T-helper 2 cell treated with Interferon-gamma antibody and Interleukin-4, amounts not matched to agents 5 μg/mL and 100 μg/mL, for 36 hours (primary cell): ENCODE measurements around the gene VGLL4.
"Not testable (repeated sequence)": the region's sequence is repeated elsewhere in the genome, so short reads cannot be mapped to it uniquely, and the experiment has no call there.

Experiments
- DNase-seq: peaks from one replicate; pipeline ENCODE4 v3.0.0; 2021; ENCODE audit warnings: low spot score
- H3K27ac Mint-ChIP-seq: one replicate; pipeline ENCODE4 v1.8.0; 2021; ENCODE audit warnings: mild to moderate bottlenecking, mixed read lengths
- H3K27me3 Mint-ChIP-seq: one replicate; pipeline ENCODE4 v1.8.0; 2021; ENCODE audit warnings: low read depth, mixed read lengths
- H3K36me3 Mint-ChIP-seq: one replicate; pipeline ENCODE4 v1.8.0; 2021; ENCODE audit warnings: low read depth, mixed read lengths
- H3K4me1 Mint-ChIP-seq: one replicate; pipeline ENCODE4 v1.8.0; 2021; ENCODE audit warnings: low read depth, mixed read lengths
- H3K4me3 Mint-ChIP-seq: one replicate; pipeline ENCODE4 v1.8.0; 2022; ENCODE audit warnings: mild to moderate bottlenecking, moderate library complexity, mixed read lengths
- H3K9me3 Mint-ChIP-seq: one replicate; pipeline ENCODE4 v1.8.0; 2021; ENCODE audit warnings: mixed read lengths

VGLL4 gene

DNA sequence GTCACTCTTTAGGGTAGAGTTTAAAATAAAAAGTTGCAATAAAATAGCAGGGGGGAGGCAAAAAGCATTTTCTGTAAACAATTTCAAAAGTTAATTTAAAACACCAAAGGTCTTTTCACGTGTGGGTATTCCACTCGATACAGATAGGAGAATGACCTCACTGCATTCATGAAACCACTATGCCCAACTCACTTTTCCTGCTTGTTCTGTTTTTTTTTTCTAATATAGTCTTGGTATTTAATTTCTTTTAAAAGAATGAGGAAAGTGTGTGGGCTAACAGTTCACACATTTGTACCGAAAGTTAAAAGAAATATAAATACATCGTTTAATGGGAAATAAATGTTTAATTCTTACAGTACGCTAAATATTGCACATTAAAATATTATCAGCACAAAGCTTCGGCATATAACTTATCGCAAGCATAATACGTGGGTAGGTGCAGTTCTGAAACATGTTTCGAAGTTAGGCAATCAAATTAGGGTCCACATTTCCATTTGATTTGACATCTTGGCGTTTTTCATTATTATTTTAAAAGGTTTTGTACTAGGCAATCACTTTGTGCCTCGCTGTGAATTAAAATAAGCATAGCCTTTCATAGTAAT, 41.4 kb downstream of the VGLL4 start:
- peaks cover 24% of the 10 kb centered on the region for H3K4me1 Mint-ChIP-seq
- H3K4me3 Mint-ChIP-seq, result no peak overlapping the region
- H3K36me3 Mint-ChIP-seq, result peaks cover 56% of the 10 kb centered on the region
- no peaks in the 10 kb centered on the region for H3K27me3 Mint-ChIP-seq
- H3K27ac Mint-ChIP-seq, result no peak overlapping the region
- peaks cover 9% of the 10 kb centered on the region for H3K9me3 Mint-ChIP-seq
- no peak for DNase-seq

DNA sequence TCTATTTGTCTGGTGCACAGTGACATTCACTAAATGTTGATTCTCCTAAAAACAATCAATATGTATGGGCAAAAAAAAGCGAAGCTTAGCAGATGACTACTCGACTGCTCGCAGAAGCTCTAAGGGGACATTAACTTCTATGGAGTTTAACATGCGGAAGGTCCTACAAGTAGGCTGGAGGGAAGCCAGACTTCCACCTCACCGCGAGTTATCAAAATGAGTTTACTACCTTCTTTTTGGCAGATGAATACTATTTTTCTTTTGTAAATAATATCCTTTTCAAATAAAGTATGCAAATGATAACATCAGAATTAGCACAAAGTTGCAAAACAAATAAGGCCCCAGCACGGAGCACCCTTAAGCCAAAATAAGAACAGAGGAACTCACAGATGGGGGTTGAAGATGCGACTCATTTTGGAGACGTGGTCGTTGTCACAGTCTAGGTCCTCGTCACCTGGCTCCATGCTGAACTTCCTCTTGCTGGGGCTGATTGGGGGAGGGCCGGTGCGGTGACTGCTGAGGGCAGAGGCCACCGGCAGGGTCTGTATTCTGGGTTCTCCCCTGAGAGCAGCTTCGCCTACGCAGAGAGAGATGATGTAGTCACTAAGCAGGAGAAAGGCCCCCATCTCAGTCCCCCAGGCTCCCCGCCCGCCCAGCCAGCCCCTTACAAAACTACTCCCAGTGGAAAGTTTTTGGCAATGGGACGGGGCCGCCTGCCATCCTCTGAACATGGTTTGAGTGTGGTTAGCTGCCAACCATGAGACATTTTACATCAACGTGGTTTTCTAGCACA, 42.1 kb downstream of the VGLL4 start:
- Mint-ChIP-seq H3K9me3 (peaks cover 15% of the 10 kb centered on the region), H3K4me3 (no peak overlapping the region), H3K36me3 (peaks cover 56% of the 10 kb centered on the region), H3K4me1 (peaks cover 18% of the 10 kb centered on the region), H3K27ac (no peak overlapping the region), H3K27me3 (no peaks in the 10 kb centered on the region)
- DNase-seq, result peak; percentile 23

DNA sequence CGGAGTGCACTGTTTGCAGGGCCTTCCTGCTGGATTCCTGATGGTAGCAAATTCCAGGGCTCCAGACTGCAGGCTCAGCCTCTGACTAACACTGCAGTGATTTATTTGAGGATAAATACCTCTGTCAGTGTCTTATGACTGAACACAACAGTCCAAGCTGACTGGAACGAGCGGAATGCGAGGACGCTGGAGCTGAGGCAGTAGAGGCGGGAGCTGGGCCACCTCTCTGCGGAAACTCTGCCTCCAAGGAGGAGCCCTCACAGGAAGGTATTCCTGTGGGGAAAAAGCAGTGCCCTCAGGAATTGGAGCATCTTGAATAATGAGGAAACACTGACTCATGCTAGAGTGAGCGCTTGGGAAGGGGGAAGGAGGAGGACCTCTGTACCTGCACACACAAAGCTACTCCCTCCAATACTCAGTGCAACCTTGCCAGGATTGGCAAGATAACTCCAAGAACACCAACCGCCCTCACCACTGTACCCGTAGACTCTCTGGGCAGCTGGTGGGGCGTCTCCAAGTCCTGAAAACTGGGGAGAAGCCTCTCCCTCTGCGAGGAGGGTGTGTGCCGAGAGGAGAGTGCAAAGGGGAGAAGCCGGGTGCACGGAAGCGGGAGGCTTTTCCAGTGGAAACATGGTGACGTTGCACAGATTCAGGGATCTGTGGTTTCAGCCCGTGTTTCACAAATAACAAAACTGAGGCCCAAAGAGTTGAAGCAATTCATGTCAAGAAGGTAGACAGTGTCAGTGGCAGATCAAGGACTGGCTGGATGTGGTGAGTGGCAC, 43.0 kb downstream of the VGLL4 start:
- Mint-ChIP-seq H3K27me3 (no peaks in the 10 kb centered on the region), H3K9me3 (peaks cover 20% of the 10 kb centered on the region), H3K4me1 (peaks cover 14% of the 10 kb centered on the region), H3K36me3 (peaks cover 57% of the 10 kb centered on the region), H3K27ac (peak overlapping the region; percentile 10), H3K4me3 (no peak overlapping the region)
- DNase-seq, result no peak

GRCh38 chr3:11596387-11596786, 47.3 kb downstream of the VGLL4 start:
- Mint-ChIP-seq H3K36me3 (peaks cover 62% of the 10 kb centered on the region), H3K4me3 (no peak overlapping the region), H3K27me3 (no peaks in the 10 kb centered on the region), H3K9me3 (peaks cover 20% of the 10 kb centered on the region), H3K4me1 (peaks cover 6% of the 10 kb centered on the region), H3K27ac (no peak overlapping the region)
- no peak for DNase-seq

DNA sequence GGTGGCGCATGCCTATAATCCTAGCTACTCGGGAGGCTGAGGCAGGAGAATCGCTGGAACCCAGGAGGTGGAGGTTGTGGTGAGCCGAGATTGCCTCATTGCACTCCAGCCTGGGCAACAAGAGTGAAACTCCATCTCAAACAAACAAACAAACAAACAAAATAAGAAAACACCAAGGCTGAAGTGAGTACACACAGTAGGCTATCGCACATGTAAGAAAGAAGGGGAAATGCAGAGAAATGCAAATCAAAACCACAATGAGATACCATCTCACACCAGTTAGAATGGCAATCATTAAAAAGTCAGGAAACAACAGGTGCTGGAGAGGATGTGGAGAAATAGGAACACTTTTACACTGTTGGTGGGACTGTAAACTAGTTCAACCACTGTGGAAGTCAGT, 48.7 kb downstream of the VGLL4 start:
- Mint-ChIP-seq H3K9me3 (peaks cover 20% of the 10 kb centered on the region), H3K36me3 (peaks cover 51% of the 10 kb centered on the region)
- DNase-seq, H3K27ac Mint-ChIP-seq, H3K27me3 Mint-ChIP-seq, H3K4me3 Mint-ChIP-seq, H3K4me1 Mint-ChIP-seq: not testable (repeated sequence)

DNA sequence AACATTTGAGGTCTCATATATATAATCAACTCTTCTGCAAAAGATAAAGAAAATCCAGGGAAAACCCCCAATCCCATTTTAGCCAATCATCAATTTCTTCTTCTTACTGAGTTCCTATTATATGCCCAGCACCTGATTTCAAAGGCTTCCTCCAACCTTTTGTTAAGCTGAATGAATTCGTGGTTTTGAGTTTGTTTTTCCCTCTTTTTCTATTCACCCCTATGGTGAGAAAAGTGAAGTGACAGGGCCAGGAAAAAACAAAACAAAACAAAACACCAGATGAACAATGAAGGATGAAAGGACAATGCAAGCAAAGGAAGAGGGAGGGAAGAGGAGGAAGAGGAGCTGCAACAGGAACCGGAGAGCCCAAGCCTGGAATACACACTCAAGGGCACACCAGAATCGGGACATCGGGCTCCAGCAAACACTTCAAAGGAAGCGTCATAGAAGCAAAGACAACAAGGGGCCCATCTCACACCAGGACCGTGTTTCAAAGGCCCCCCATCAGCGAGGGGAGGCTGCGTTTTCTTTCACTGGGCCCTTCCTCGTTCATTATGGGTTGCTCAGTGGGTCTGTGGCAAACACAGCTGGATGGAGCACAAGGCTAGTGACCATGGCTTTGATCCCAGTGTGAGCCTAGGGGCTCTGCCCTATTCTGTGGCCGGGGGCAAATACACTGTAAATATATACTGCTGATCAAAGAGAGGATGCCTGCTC, 50.2 kb downstream of the VGLL4 start:
- H3K4me1 Mint-ChIP-seq, result peaks cover 17% of the 10 kb centered on the region
- peaks cover 45% of the 10 kb centered on the region for H3K36me3 Mint-ChIP-seq
- no peaks in the 10 kb centered on the region for H3K27me3 Mint-ChIP-seq
- no peak overlapping the region for H3K27ac Mint-ChIP-seq
- peaks cover 15% of the 10 kb centered on the region for H3K9me3 Mint-ChIP-seq
- no peak overlapping the region for H3K4me3 Mint-ChIP-seq
- no peak for DNase-seq

DNA sequence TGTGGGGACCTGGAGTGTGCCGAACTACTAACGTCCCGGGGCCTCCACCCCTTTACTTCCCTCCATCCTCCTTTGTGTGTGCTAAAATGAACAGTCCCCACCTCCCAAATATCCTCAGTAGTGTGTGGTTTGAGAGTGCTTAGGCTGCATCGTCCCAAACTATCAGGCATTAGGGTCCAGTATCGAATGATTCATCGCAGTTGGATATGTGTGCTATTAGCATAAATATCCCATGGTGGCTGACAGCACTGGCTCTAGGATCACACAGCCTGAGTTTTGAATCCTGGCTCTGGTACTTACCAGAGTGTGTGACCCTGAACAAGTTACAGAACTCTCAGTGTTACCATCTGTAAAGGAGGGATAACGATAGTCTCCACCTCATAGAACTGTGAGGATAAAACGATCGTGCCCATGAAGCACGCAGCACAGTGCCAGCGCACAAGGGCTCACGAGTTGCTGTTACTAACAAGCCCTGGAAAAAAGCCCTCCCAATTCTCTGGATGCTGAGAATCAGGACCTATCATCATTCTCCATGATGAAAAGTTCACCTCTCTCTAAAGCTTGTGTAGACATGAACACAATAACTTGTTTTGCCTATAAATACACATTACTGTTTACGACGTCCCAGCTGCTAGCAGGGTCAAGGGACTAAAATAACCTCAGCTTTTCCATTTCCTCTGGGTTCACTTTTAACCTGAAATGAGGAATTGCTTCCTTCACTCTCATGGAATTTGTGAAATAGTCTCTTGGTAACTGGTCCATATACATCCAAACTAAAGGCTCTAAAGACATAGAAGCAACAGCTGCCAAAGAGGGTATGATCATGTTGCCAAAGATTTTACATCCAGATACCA, 51.0 kb downstream of the VGLL4 start:
- Mint-ChIP-seq H3K4me3 (no peak overlapping the region), H3K4me1 (peaks cover 24% of the 10 kb centered on the region), H3K27me3 (no peaks in the 10 kb centered on the region), H3K27ac (no peak overlapping the region), H3K36me3 (peaks cover 37% of the 10 kb centered on the region), H3K9me3 (peaks cover 12% of the 10 kb centered on the region)
- DNase-seq, result no peak

DNA sequence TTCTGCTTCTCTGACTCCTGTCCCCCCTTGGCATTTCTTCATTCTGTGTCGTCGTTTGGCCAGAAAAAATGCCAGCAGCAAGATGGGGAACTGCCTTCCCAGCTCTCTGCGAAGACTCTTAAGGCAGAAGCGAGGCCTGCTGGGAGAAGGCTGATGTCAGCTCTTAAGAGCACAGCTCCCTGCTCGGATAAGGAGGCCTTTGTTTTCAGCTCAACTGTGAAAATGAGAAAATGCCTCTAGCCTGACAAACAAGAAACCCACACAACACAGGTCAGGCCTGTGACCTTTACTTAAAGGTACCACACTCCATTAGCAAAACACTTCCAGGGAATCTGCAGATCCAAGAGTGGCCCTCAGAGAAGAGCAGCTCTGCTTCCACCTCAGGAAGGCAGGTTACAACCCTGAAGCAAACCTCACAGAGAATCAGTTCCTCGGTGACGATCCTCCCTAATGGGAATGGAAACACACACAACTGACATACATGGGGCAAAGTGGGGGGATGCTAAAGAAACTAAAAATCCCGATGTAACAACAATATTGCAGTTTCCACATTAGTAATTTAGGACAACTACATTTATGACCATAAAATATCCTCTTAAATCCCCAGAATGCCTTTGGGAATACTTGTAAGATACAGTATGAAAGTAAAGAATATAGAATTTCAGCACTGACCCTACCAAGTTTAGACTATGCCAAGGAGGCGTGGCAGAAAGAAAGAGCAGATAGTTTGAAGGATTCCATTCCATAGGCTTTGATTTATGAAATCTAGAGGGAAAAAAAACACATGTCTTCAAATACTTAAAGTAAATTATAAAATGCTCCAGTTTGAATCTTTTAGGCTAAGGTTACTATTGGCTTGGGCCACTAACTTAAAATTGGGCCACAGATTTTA, 52.1 kb downstream of the VGLL4 start:
- no peak for DNase-seq
- Mint-ChIP-seq H3K27me3 (no peaks in the 10 kb centered on the region), H3K4me1 (peaks cover 29% of the 10 kb centered on the region), H3K4me3 (no peak overlapping the region), H3K27ac (no peak overlapping the region), H3K9me3 (peaks cover 6% of the 10 kb centered on the region), H3K36me3 (peaks cover 30% of the 10 kb centered on the region)

GRCh38 chr3:11591002-11591355, 52.7 kb downstream of the VGLL4 start:
- no peak overlapping the region for H3K4me3 Mint-ChIP-seq
- H3K27me3 Mint-ChIP-seq, result no peaks in the 10 kb centered on the region
- peaks cover 1% of the 10 kb centered on the region for H3K9me3 Mint-ChIP-seq
- no peak overlapping the region for H3K27ac Mint-ChIP-seq
- H3K36me3 Mint-ChIP-seq, result peaks cover 25% of the 10 kb centered on the region
- DNase-seq, result no peak
- peaks cover 29% of the 10 kb centered on the region for H3K4me1 Mint-ChIP-seq

- H3K9me3 Mint-ChIP-seq, result no peaks in the 10 kb centered on the region
- H3K27me3 Mint-ChIP-seq, result no peaks in the 10 kb centered on the region
- no peak overlapping the region for H3K27ac Mint-ChIP-seq
- peaks cover 22% of the 10 kb centered on the region for H3K36me3 Mint-ChIP-seq
- DNase-seq, result no peak
- H3K4me1 Mint-ChIP-seq, result peaks cover 28% of the 10 kb centered on the region
- no peak overlapping the region for H3K4me3 Mint-ChIP-seq
Observed at GRCh38 chr3:11589706-11590105, 54.0 kb downstream of the VGLL4 start.

GRCh38 chr3:11588755-11589154, 55.0 kb downstream of the VGLL4 start:
- no peak for DNase-seq
- no peaks in the 10 kb centered on the region for H3K27me3 Mint-ChIP-seq
- peak overlapping the region; percentile 24 for H3K27ac Mint-ChIP-seq
- no peak overlapping the region for H3K4me3 Mint-ChIP-seq
- no peaks in the 10 kb centered on the region for H3K9me3 Mint-ChIP-seq
- H3K4me1 Mint-ChIP-seq, result peaks cover 33% of the 10 kb centered on the region
- H3K36me3 Mint-ChIP-seq, result peaks cover 16% of the 10 kb centered on the region

- Mint-ChIP-seq H3K4me1 (peaks cover 34% of the 10 kb centered on the region), H3K27me3 (no peaks in the 10 kb centered on the region), H3K27ac (no peak overlapping the region), H3K36me3 (peaks cover 13% of the 10 kb centered on the region), H3K9me3 (no peaks in the 10 kb centered on the region), H3K4me3 (no peak overlapping the region)
- DNase-seq, result no peak
Observed at GRCh38 chr3:11588338-11588737, 55.4 kb downstream of the VGLL4 start.
